Gastrocnemius medialis (tissue), 4 donors: ENCODE data around the gene GAB2. TPM values are rescaled to one million over a fixed set of nuclear protein-coding genes. Genes with fewer than 3 reads are reported as not detected.
A peak's percentile ranks its signal among the peaks of the same experiment; 100 is the strongest.

Experiments used
- ATAC-seq, 2 donors: fragments of 150-250 bp; one replicate each; pipeline ENCODE4 v1.9.1; 2016
- DNase-seq, 2 donors: peaks; one replicate each; pipeline ENCODE4 v3.0.0-alpha.2; 2019
- H3K27ac ChIP-seq, 4 donors: fragments of 200-600 bp; sonication (generic); 1 replicate in 1 of 4; 2 replicates in 3 of 4; pipeline ENCODE4 v1.5.1; 2016 to 2018; ENCODE audit warnings: mild to moderate bottlenecking in 2 of 4, moderate library complexity in 1 of 4
- H3K27me3 ChIP-seq, 3 donors: fragments of 200-600 bp; sonication (generic) in 2 of 3; 1 replicate in 1 of 3; 2 replicates in 2 of 3; pipeline versions ENCODE4 v1.5.1 to v1.6.0; 2016 to 2019; ENCODE audit warnings: mild to moderate bottlenecking in 1 of 3, moderate library complexity in 1 of 3
- H3K36me3 ChIP-seq, 2 donors: fragments of 200-600 bp; sonication (generic) in 1 of 2; one replicate each; pipeline ENCODE4 v1.5.1; 2017 to 2018
- H3K4me1 ChIP-seq, 2 donors: fragments of 200-600 bp; sonication (generic) in 1 of 2; one replicate each; pipeline ENCODE4 v1.5.1; 2016 to 2017; ENCODE audit warnings: mild to moderate bottlenecking in 2 of 2
- H3K4me3 ChIP-seq, 4 donors: fragments of 200-600 bp; sonication (generic) in 3 of 4; 1 replicate in 1 of 4; 2 replicates in 3 of 4; pipeline ENCODE4 v1.5.1; 2016 to 2019; ENCODE audit warnings: mild to moderate bottlenecking in 2 of 4
- H3K9me3 ChIP-seq, 3 donors: fragments of 200-600 bp; sonication (generic) in 2 of 3; 1 replicate in 1 of 3; 2 replicates in 2 of 3; pipeline ENCODE4 v1.5.1; 2016 to 2019
- CTCF ChIP-seq, 5 experiments: fragments of 450-650 bp in 3 of 5; fragments of 200-600 bp in 2 of 5; sonication (generic) in 2 of 5; IDR thresholded peaks in 4 of 5; conservative IDR thresholded peaks in 1 of 5; 1 replicate in 4 of 5; 2 replicates in 1 of 5; pipeline ENCODE4 v1.5.1; 2016 to 2019; ENCODE audit warnings: antibody characterized with exemption in 5 of 5, mild to moderate bottlenecking in 3 of 5, moderate library complexity in 3 of 5
- POLR2A ChIP-seq, 2 donors: fragments of 450-650 bp; IDR thresholded peaks; one replicate each; pipeline ENCODE4 v1.6.1; 2017; ENCODE audit warnings: antibody characterized with exemption in 2 of 2, mild to moderate bottlenecking in 2 of 2, moderate library complexity in 2 of 2
- in situ Hi-C, 4 donors: fragments of 200-750 bp; cut with MboI; loops; one replicate each; pipeline versions ENCODE4 v1.15.0 to v1.8.0; 2017; ENCODE audit warnings: low sequenced_read_pairs in 4 of 4
- intact Hi-C: fragments of 100-400 bp; cut with DNase I; formaldehyde crosslinking; loops from one replicate; pipeline ENCODE4 v1.15.1; 2023; ENCODE audit warnings: low total_unique reads
- total RNA-seq, 4 donors: library from RNA; depleted of rRNA; stranded (reverse); fragments of >200 nt; gene quantifications; one replicate each; pipeline versions ENCODE4 v1.1.0 to v1.2.3, GENCODE V29; 2016

Gene GAB2
- total RNA-seq, 4 donors from 2014 or later = 4.9 to 68.0 (median 25.8) TPM

GRCh38 chr11:78354408-78355308, 63.0 kb downstream of the GAB2 start:
- no peaks in the 10 kb centered on the region for H3K36me3 ChIP-seq
- ATAC-seq (no peak), DNase-seq (no peak)
- peak overlapping the region in 1 of 4 donors; percentile 50 for H3K27ac ChIP-seq
- no peaks in the 10 kb centered on the region for H3K9me3 ChIP-seq
- intact Hi-C loops (no loop called here), in situ Hi-C loops (no loop called here)
- TF ChIP-seq POLR2A (IDR thresholded peaks at IDR 0.05) (no peak), CTCF (IDR thresholded peaks at IDR 0.05 in 4 of 5, conservative IDR thresholded peaks at IDR 0.05 in 1 of 5) (no peak)
- peaks cover 5 to 36% of the 10 kb centered on the region in 2 donors for H3K4me1 ChIP-seq
- H3K27me3 ChIP-seq = no peaks in the 10 kb centered on the region
- no peak overlapping the region for H3K4me3 ChIP-seq

GRCh38 chr11:78351979-78352841, 65.4 kb downstream of the GAB2 start:
- DNase-seq = no peak
- Histone ChIP-seq H3K36me3 (no peaks in the 10 kb centered on the region), H3K4me1 (peaks cover 17 to 51% of the 10 kb centered on the region in 2 donors), H3K27me3 (no peaks in the 10 kb centered on the region), H3K27ac (no peak overlapping the region), H3K4me3 (no peak overlapping the region), H3K9me3 (no peaks in the 10 kb centered on the region)
- ATAC-seq = no peak
- in situ Hi-C loops = no loop called here
- intact Hi-C loops = no loop called here
- TF ChIP-seq CTCF (IDR thresholded peaks at IDR 0.05 in 4 of 5, conservative IDR thresholded peaks at IDR 0.05 in 1 of 5) (no peak), POLR2A (IDR thresholded peaks at IDR 0.05) (no peak)

- ATAC-seq (no peak), DNase-seq (no peak)
- Histone ChIP-seq H3K27me3 (no peaks in the 10 kb centered on the region), H3K27ac (peak overlapping the region in 3 of 4 donors; percentile 56 to 62 (median 60)), H3K9me3 (no peaks in the 10 kb centered on the region), H3K36me3 (no peaks in the 10 kb centered on the region), H3K4me1 (peaks cover 17 to 51% of the 10 kb centered on the region in 2 donors), H3K4me3 (peak overlapping the region in 2 of 4 donors; percentile 23 to 30)
- TF ChIP-seq POLR2A (IDR thresholded peaks at IDR 0.05) (no peak), CTCF (IDR thresholded peaks at IDR 0.05 in 4 of 5, conservative IDR thresholded peaks at IDR 0.05 in 1 of 5) (no peak)
- intact Hi-C loops = no loop called here
- in situ Hi-C loops = no loop called here
These were observed 66.4 kb downstream of the GAB2 start for GRCh38 chr11:78351193-78351592.

- ATAC-seq (peak; percentile 49 to 63), DNase-seq (peak; percentile 8 to 16)
- Histone ChIP-seq H3K36me3 (no peaks in the 10 kb centered on the region), H3K27ac (peak overlapping the region; percentile 46 to 62 (median 58)), H3K4me1 (peaks cover 17 to 51% of the 10 kb centered on the region in 2 donors), H3K27me3 (no peaks in the 10 kb centered on the region), H3K4me3 (peak overlapping the region; percentile 16 to 38 (median 26)), H3K9me3 (no peaks in the 10 kb centered on the region)
- in situ Hi-C loops = no loop called here
- intact Hi-C loops = no loop called here
- TF ChIP-seq CTCF (IDR thresholded peaks at IDR 0.05 in 4 of 5, conservative IDR thresholded peaks at IDR 0.05 in 1 of 5) = no peak
- no peak for TF ChIP-seq POLR2A (IDR thresholded peaks at IDR 0.05)
These were observed 66.9 kb downstream of the GAB2 start for GRCh38 chr11:78350646-78351165.
